Superior temporal gyrus (tissue), 1 donor: ENCODE data around the gene RNF112.
"Not testable (repeated sequence)": the region's sequence is repeated elsewhere in the genome, so short reads cannot be mapped to it uniquely, and the experiment has no call there.

Source experiments
- DNase-seq: peaks from one replicate; pipeline ENCODE4 v3.0.0-alpha.2; 2016; ENCODE audit errors: extremely low spot score

RNF112 gene

GRCh38 chr17:19414396-19415280 lies 3.6 kb downstream of the RNF112 start:
- no peak for DNase-seq

- DNase-seq = no peak
Observed at GRCh38 chr17:19415311-19415710, 4.3 kb downstream of the RNF112 start.

- DNase-seq = no peak
Observed at GRCh38 chr17:19415806-19416775, 5.1 kb downstream of the RNF112 start.

GRCh38 chr17:19417611-19418010 lies 6.6 kb downstream of the RNF112 start:
- no peak for DNase-seq

GRCh38 chr17:19418251-19418992 lies 7.4 kb downstream of the RNF112 start:
- DNase-seq = no peak

GRCh38 chr17:19421219-19421618 lies 10.2 kb downstream of the RNF112 start:
- DNase-seq = no peak

GRCh38 chr17:19421926-19422325 lies 10.9 kb downstream of the RNF112 start:
- no peak for DNase-seq

GRCh38 chr17:19424934-19425868 lies 14.2 kb downstream of the RNF112 start:
- DNase-seq = no peak

GRCh38 chr17:19426631-19427030 lies 15.6 kb downstream of the RNF112 start:
- DNase-seq = no peak

GRCh38 chr17:19431691-19432090 lies 20.7 kb downstream of the RNF112 start:
- no peak for DNase-seq

- DNase-seq = no peak
Observed at GRCh38 chr17:19433255-19433654, 22.2 kb downstream of the RNF112 start.

GRCh38 chr17:19433727-19434340 lies 22.8 kb downstream of the RNF112 start:
- DNase-seq = no peak

GRCh38 chr17:19440421-19440820 lies 29.4 kb downstream of the RNF112 start:
- no peak for DNase-seq

GRCh38 chr17:19441288-19441687 lies 30.3 kb downstream of the RNF112 start:
- DNase-seq = not testable (repeated sequence)

- no peak for DNase-seq
Observed at GRCh38 chr17:19442731-19443130, 31.7 kb downstream of the RNF112 start.

- no peak for DNase-seq
Observed at GRCh38 chr17:19443148-19443547, 32.1 kb downstream of the RNF112 start.

- DNase-seq = no peak
Observed at GRCh38 chr17:19445105-19445504, 34.1 kb downstream of the RNF112 start.

GRCh38 chr17:19446577-19446976 lies 35.5 kb downstream of the RNF112 start:
- DNase-seq = not testable (repeated sequence)

- peak; percentile 98 for DNase-seq
Observed at GRCh38 chr17:19447085-19447583, 36.1 kb downstream of the RNF112 start.
